GM19328 (cell line): ENCODE measurements around the gene VPS13A.

Experiments used
- ATAC-seq: cut with Tn5 transposase; IDR thresholded peaks from one replicate; pipeline ENCODE4 v1.9.1; 2021; ENCODE audit warnings: mild to moderate bottlenecking, moderate library complexity; ENCODE audit not compliant: unreplicated experiment

Gene VPS13A

GRCh38 chr9:77454663-77455062, 277.3 kb downstream of the VPS13A start:
- no peak for ATAC-seq

GRCh38 chr9:77455312-77455927, 278.1 kb downstream of the VPS13A start:
- ATAC-seq, result no peak

- ATAC-seq, result peak; percentile 55
Observed at GRCh38 chr9:77456829-77457437, 279.6 kb downstream of the VPS13A start.

- ATAC-seq, result peak; percentile 82
Observed at GRCh38 chr9:77457916-77458592, 280.7 kb downstream of the VPS13A start.

GRCh38 chr9:77460938-77461337, 283.6 kb downstream of the VPS13A start:
- ATAC-seq, result no peak

GRCh38 chr9:77462066-77462465, 284.7 kb downstream of the VPS13A start:
- no peak for ATAC-seq

GRCh38 chr9:77463151-77463550, 285.8 kb downstream of the VPS13A start:
- no peak for ATAC-seq

GRCh38 chr9:77464661-77465060, 287.3 kb downstream of the VPS13A start:
- no peak for ATAC-seq

GRCh38 chr9:77469515-77470231, 292.3 kb downstream of the VPS13A start:
- no peak for ATAC-seq
